ENCODE measurements around the gene HLCS. TPM values are rescaled to one million over a fixed set of nuclear protein-coding genes. Genes with fewer than 3 reads are reported as not detected.

The HLCS gene
- polyA plus RNA-seq, 1 of the 3 experiments (the other 2 are of a cell fraction): 13.0 TPM

DNA sequence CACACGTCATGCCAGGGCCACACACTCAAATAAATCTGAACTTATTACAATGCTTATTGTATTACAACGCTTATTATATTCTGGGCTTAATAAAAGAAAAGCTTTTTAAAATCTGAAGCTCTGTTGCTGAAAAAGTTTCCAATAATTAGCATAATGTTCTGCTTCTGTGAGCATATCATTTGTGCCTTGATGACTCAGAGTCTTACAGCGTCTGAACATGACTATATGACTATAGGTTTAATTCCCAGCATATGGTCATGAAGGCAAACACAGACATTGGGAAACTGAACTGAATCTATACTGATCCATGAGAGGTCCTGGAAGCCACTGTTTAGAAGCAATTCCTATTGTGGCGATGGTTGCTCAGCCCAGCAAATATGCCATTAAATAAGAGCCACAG lies 201.2 kb downstream of the HLCS start:
- TF ChIP-seq RCOR1 (IDR thresholded peaks at IDR 0.05; ENCODE audit: low read length): no peak
- no peak for TF ChIP-seq RAD21 (IDR thresholded peaks at IDR 0.05; ENCODE audit: low read length)
- TF ChIP-seq TEAD4 (IDR thresholded peaks at IDR 0.05; ENCODE audit: borderline replicate concordance, insufficient read depth): no peak
- TF ChIP-seq, protein P1, sequence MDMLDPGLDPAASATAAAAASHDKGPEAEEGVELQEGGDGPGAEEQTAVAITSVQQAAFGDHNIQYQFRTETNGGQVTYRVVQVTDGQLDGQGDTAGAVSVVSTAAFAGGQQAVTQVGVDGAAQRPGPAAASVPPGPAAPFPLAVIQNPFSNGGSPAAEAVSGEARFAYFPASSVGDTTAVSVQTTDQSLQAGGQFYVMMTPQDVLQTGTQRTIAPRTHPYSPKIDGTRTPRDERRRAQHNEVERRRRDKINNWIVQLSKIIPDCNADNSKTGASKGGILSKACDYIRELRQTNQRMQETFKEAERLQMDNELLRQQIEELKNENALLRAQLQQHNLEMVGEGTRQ (IDR thresholded peaks at IDR 0.05; ENCODE audit: borderline replicate concordance, low read depth, low read length): no peak
- TF ChIP-seq, protein P2, sequence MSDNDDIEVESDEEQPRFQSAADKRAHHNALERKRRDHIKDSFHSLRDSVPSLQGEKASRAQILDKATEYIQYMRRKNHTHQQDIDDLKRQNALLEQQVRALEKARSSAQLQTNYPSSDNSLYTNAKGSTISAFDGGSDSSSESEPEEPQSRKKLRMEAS (IDR thresholded peaks at IDR 0.05; ENCODE audit: low read depth): no peak
- TF ChIP-seq JUND (IDR thresholded peaks at IDR 0.05): no peak
- TF ChIP-seq TCF12 (IDR thresholded peaks at IDR 0.05): no peak
- TF ChIP-seq, protein P3, sequence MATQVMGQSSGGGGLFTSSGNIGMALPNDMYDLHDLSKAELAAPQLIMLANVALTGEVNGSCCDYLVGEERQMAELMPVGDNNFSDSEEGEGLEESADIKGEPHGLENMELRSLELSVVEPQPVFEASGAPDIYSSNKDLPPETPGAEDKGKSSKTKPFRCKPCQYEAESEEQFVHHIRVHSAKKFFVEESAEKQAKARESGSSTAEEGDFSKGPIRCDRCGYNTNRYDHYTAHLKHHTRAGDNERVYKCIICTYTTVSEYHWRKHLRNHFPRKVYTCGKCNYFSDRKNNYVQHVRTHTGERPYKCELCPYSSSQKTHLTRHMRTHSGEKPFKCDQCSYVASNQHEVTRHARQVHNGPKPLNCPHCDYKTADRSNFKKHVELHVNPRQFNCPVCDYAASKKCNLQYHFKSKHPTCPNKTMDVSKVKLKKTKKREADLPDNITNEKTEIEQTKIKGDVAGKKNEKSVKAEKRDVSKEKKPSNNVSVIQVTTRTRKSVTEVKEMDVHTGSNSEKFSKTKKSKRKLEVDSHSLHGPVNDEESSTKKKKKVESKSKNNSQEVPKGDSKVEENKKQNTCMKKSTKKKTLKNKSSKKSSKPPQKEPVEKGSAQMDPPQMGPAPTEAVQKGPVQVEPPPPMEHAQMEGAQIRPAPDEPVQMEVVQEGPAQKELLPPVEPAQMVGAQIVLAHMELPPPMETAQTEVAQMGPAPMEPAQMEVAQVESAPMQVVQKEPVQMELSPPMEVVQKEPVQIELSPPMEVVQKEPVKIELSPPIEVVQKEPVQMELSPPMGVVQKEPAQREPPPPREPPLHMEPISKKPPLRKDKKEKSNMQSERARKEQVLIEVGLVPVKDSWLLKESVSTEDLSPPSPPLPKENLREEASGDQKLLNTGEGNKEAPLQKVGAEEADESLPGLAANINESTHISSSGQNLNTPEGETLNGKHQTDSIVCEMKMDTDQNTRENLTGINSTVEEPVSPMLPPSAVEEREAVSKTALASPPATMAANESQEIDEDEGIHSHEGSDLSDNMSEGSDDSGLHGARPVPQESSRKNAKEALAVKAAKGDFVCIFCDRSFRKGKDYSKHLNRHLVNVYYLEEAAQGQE (IDR thresholded peaks at IDR 0.05; ENCODE audit: low read depth, low read length): no peak
- TF ChIP-seq EZH2phosphoT487 (IDR thresholded peaks at IDR 0.05; ENCODE audit: borderline replicate concordance, low read depth): no peak
- no peak for TF ChIP-seq NFIC (IDR thresholded peaks at IDR 0.05; ENCODE audit: borderline replicate concordance)
- TF ChIP-seq FOXJ3 (CRISPR knock-in tag; IDR thresholded peaks at IDR 0.05): no peak
- no peak for TF ChIP-seq RXRA (IDR thresholded peaks at IDR 0.05; ENCODE audit: borderline replicate concordance, low read depth)
- TF ChIP-seq ELF1 (IDR thresholded peaks at IDR 0.05): no peak
- TF ChIP-seq FOXM1 (IDR thresholded peaks at IDR 0.05; ENCODE audit: low read depth): no peak
- TF ChIP-seq, protein P4, sequence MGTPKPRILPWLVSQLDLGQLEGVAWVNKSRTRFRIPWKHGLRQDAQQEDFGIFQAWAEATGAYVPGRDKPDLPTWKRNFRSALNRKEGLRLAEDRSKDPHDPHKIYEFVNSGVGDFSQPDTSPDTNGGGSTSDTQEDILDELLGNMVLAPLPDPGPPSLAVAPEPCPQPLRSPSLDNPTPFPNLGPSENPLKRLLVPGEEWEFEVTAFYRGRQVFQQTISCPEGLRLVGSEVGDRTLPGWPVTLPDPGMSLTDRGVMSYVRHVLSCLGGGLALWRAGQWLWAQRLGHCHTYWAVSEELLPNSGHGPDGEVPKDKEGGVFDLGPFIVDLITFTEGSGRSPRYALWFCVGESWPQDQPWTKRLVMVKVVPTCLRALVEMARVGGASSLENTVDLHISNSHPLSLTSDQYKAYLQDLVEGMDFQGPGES (IDR thresholded peaks at IDR 0.05; ENCODE audit: low read depth, low read length): no peak
- TF ChIP-seq, protein P5, sequence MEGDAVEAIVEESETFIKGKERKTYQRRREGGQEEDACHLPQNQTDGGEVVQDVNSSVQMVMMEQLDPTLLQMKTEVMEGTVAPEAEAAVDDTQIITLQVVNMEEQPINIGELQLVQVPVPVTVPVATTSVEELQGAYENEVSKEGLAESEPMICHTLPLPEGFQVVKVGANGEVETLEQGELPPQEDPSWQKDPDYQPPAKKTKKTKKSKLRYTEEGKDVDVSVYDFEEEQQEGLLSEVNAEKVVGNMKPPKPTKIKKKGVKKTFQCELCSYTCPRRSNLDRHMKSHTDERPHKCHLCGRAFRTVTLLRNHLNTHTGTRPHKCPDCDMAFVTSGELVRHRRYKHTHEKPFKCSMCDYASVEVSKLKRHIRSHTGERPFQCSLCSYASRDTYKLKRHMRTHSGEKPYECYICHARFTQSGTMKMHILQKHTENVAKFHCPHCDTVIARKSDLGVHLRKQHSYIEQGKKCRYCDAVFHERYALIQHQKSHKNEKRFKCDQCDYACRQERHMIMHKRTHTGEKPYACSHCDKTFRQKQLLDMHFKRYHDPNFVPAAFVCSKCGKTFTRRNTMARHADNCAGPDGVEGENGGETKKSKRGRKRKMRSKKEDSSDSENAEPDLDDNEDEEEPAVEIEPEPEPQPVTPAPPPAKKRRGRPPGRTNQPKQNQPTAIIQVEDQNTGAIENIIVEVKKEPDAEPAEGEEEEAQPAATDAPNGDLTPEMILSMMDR (IDR thresholded peaks at IDR 0.05): no peak
- TF ChIP-seq TAF1 (IDR thresholded peaks at IDR 0.05; ENCODE audit: borderline replicate concordance, low read depth, low read length): no peak
- TF ChIP-seq FOSL2 (IDR thresholded peaks at IDR 0.05; ENCODE audit: borderline replicate concordance, low read depth): no peak
- no peak for TF ChIP-seq SIN3A (IDR thresholded peaks at IDR 0.05; ENCODE audit: borderline replicate concordance, low read depth, low read length)
- Histone ChIP-seq H3K9me2 (no peaks in the 10 kb centered on the region), H4K20me1 (ENCODE audit: insufficient read depth) (no peaks in the 10 kb centered on the region), H3K36me3 (replicated peaks in 1 of 2; ENCODE audit: control insufficient read depth in 1 of 2, insufficient read depth in 2 of 2, low read length in 1 of 2) (no peaks in the 10 kb centered on the region), H3K9me3 (no peaks in the 10 kb centered on the region), H2AFZ (ENCODE audit: low read depth) (no peak overlapping the region), H3F3A (replicated peaks; ENCODE audit: insufficient read depth) (no peaks in the 10 kb centered on the region), H3K4me3 (ENCODE audit: low read depth in 2 of 2, low read length in 1 of 2) (no peak overlapping the region), H3K4me1 (ENCODE audit: control insufficient read depth in 1 of 2, insufficient read depth in 2 of 2, low read depth in 1 of 2, low read length in 1 of 2) (no peaks in the 10 kb centered on the region), H3K4me2 (no peak overlapping the region), H3K27ac (ENCODE audit: low read depth in 2 of 2, low read length in 1 of 2) (no peak overlapping the region), H3K79me2 (ENCODE audit: insufficient read depth) (no peaks in the 10 kb centered on the region), H3K9ac (no peak overlapping the region), H3K27me3 (ENCODE audit: insufficient read depth) (no peaks in the 10 kb centered on the region)
- POLR2A ChIA-PET: no interaction called here
- CTCF ChIA-PET: interaction anchor here (1.0 to 4.6 kb wide), 3 partner anchors 8 to 17 kb away, joined by 3 to 22 read pairs (median 3); no protein-coding TSS in a partner anchor
- 83% methylated on average over 4 of the region's 4 CpGs for WGBS (ENCODE audit: low lambda C conversion rate)
- no peak for DNase-seq
